Thymus (tissue), 11 donors: ENCODE measurements around the gene MILR1. TPM values are rescaled to one million over a fixed set of nuclear protein-coding genes. Genes with fewer than 3 reads are reported as not detected.

ENCODE experiments used
- DNase-seq, 9 donors: peaks; one replicate each; pipeline ENCODE4 v3.0.0-alpha.2; 2013; ENCODE audit warnings: low spot score in 9 of 9, low read depth in 6 of 9, missing footprints in 1 of 9
- H3K27ac ChIP-seq, 2 donors: one replicate each; pipeline ENCODE4 v1.5.1; 2013; ENCODE audit warnings: control low read depth in 1 of 2, low read depth in 1 of 2, low read length in 1 of 2, mild to moderate bottlenecking in 1 of 2, moderate library complexity in 1 of 2
- H3K27me3 ChIP-seq, 2 donors: one replicate each; pipeline ENCODE4 v1.5.1; 2013; ENCODE audit warnings: low read length in 1 of 2; ENCODE audit not compliant: control insufficient read depth in 2 of 2, insufficient read depth in 1 of 2
- H3K36me3 ChIP-seq, 2 donors: one replicate each; pipeline ENCODE4 v1.5.1; 2013; ENCODE audit warnings: low read length in 1 of 2, mild to moderate bottlenecking in 1 of 2, moderate library complexity in 1 of 2; ENCODE audit not compliant: control insufficient read depth in 2 of 2, insufficient read depth in 2 of 2
- H3K4me1 ChIP-seq, 2 donors: one replicate each; pipeline ENCODE4 v1.5.1; 2013; ENCODE audit warnings: low read length in 2 of 2; ENCODE audit not compliant: control insufficient read depth in 2 of 2, insufficient read depth in 2 of 2
- H3K4me3 ChIP-seq, 2 donors: one replicate each; pipeline ENCODE4 v1.5.1; 2013; ENCODE audit warnings: low read length in 2 of 2, control low read depth in 1 of 2, mild to moderate bottlenecking in 1 of 2
- H3K9me3 ChIP-seq, 2 donors: one replicate each; pipeline ENCODE4 v1.5.1; 2013; ENCODE audit warnings: low read length in 1 of 2, mild to moderate bottlenecking in 1 of 2; ENCODE audit not compliant: control insufficient read depth in 2 of 2, insufficient read depth in 1 of 2
- WGBS: extraction: QIAGEN DNeasy Blood & Tissue Kit; methylation state at CpG from one replicate; pipeline ENCODE4 v1.1.7; 2013; 5-methylcytosine and 5-hydroxymethylcytosine counted together
- polyA plus RNA-seq: library from polyadenylated mRNA; stranded (reverse); fragments of 200-250 nt; gene quantifications from one replicate; pipeline ENCODE4 v1.2.3, GENCODE V29; 2013
- total RNA-seq: library from RNA; stranded (reverse); fragments of 120-200 nt; gene quantifications from one replicate; pipeline ENCODE4 v1.2.4, GENCODE V29; 2013
- donor health status: healthy.

MILR1 gene
- total and polyA plus RNA-seq, 2 donors, result 6.2 to 8.8 TPM

- Histone ChIP-seq H3K4me3 (peak overlapping the region; percentile 87 to 96), H3K27ac (peak overlapping the region; percentile 97 to 99), H3K9me3 (no peaks in the 10 kb centered on the region), H3K27me3 (no peaks in the 10 kb centered on the region), H3K36me3 (peaks cover 23 to 62% of the 10 kb centered on the region in 2 donors), H3K4me1 (peaks cover 10 to 14% of the 10 kb centered on the region in 2 donors)
- peak; percentile 52 to 89 (median 68) for DNase-seq
- under 1% methylated on average over 13 of the region's 13 CpGs for WGBS
Observed at GRCh38 chr17:64507413-64507782, 58.5 kb downstream of the MILR1 start.

- H3K27me3 ChIP-seq, result no peaks in the 10 kb centered on the region
- DNase-seq, result no peak
- H3K36me3 ChIP-seq, result peaks cover 20 to 60% of the 10 kb centered on the region in 2 donors
- H3K4me1 ChIP-seq, result peaks cover 9 to 10% of the 10 kb centered on the region in 2 donors
- H3K27ac ChIP-seq, result no peak overlapping the region
- 98% methylated on average over 2 of the region's 2 CpGs for WGBS
- H3K9me3 ChIP-seq, result no peaks in the 10 kb centered on the region
- H3K4me3 ChIP-seq, result no peak overlapping the region
Observed at GRCh38 chr17:64508683-64509082, 59.8 kb downstream of the MILR1 start.

- 96% methylated on average over 6 of the region's 6 CpGs for WGBS
- Histone ChIP-seq H3K4me1 (peaks cover 5 to 7% of the 10 kb centered on the region in 2 donors), H3K9me3 (no peaks in the 10 kb centered on the region), H3K4me3 (no peak overlapping the region), H3K27ac (no peak overlapping the region), H3K36me3 (peaks cover 18 to 60% of the 10 kb centered on the region in 2 donors), H3K27me3 (no peaks in the 10 kb centered on the region)
- no peak for DNase-seq
Observed at GRCh38 chr17:64509179-64509578, 60.3 kb downstream of the MILR1 start.

GRCh38 chr17:64515419-64515818 is 66.5 kb downstream of the MILR1 start:
- peaks cover 37 to 90% of the 10 kb centered on the region in 2 donors for H3K36me3 ChIP-seq
- H3K4me1 ChIP-seq, result no peaks in the 10 kb centered on the region
- WGBS, result 97% methylated on average over 2 of the region's 2 CpGs

GRCh38 chr17:64515829-64516228 is 66.9 kb downstream of the MILR1 start:
- H3K36me3 ChIP-seq, result peaks cover 37 to 90% of the 10 kb centered on the region in 2 donors
- H3K4me3 ChIP-seq, result no peak overlapping the region

More at GRCh38 chr17:64515419-64515818, 66.5 kb downstream of the MILR1 start:
- no peaks in the 10 kb centered on the region for H3K27me3 ChIP-seq
- DNase-seq, result no peak
- no peak overlapping the region for H3K27ac ChIP-seq
- no peak overlapping the region for H3K4me3 ChIP-seq
- H3K9me3 ChIP-seq, result no peaks in the 10 kb centered on the region

More at GRCh38 chr17:64515829-64516228, 66.9 kb downstream of the MILR1 start:
- 96% methylated on average over 1 of the region's 1 CpG for WGBS
- H3K27ac ChIP-seq, result no peak overlapping the region
- no peaks in the 10 kb centered on the region for H3K9me3 ChIP-seq
- no peaks in the 10 kb centered on the region for H3K4me1 ChIP-seq
- H3K27me3 ChIP-seq, result no peaks in the 10 kb centered on the region
- DNase-seq, result no peak

Other genes with a start within 250 kb of the MILR1 start
- gene TEX2, start 185.9 kb upstream of the MILR1 start, total RNA-seq, result 8.0 TPM
- 8.7 TPM for gene TEX2, start 185.9 kb upstream of the MILR1 start, polyA plus RNA-seq
- gene PECAM1, start 58.3 kb upstream of the MILR1 start, total RNA-seq, result 38.7 TPM
- 42.8 TPM for gene PECAM1, start 58.3 kb upstream of the MILR1 start, polyA plus RNA-seq
- 13.2 TPM for gene POLG2, start 47.9 kb downstream of the MILR1 start, total RNA-seq
- 24.4 TPM for gene POLG2, start 47.9 kb downstream of the MILR1 start, polyA plus RNA-seq
- gene DDX5, start 57.2 kb downstream of the MILR1 start, total RNA-seq, result 584 TPM
- 937 TPM for gene DDX5, start 57.2 kb downstream of the MILR1 start, polyA plus RNA-seq
- gene CEP95, start 57.9 kb downstream of the MILR1 start, total RNA-seq, result 43.4 TPM
- gene CEP95, start 57.9 kb downstream of the MILR1 start, polyA plus RNA-seq, result 126 TPM
- gene SMURF2, start 213.2 kb downstream of the MILR1 start, total RNA-seq, result 29.7 TPM
- gene SMURF2, start 213.2 kb downstream of the MILR1 start, polyA plus RNA-seq, result 14.1 TPM